ENCODE results near the gene TMEM263.

Gene TMEM263

DNA sequence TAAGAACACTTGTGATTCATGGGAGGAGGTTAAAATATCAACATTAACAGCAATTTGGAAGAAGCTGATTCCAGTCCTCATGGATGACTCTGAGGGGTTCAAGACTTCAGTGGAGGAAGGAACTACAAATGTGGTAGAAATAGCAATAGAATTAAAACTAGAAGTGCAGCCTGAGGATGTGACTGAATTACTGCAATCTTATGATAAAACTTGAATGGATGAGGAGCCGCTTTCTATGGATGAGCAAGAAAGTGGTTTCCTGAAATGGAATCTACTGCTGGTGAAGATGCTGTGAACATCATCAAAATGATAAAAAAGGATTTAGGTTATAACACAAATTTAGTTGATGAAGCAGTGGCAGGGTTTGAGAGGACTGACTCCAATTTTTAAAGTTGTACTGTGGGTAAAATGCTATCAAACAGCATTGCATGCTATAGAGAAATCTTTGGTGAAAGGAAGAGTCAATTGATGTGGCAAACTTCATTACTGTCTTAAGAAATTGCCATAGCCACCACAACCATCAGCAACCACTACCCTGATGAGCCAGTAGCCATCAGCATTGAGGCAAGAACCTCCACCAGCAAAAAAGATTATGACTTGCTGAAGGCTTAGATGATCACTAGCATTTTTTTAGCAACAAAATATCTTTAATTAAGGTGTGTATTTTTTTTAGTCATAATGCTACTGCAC, 57.2 kb downstream of the TMEM263 start:
- TF ChIP-seq, protein P1, sequence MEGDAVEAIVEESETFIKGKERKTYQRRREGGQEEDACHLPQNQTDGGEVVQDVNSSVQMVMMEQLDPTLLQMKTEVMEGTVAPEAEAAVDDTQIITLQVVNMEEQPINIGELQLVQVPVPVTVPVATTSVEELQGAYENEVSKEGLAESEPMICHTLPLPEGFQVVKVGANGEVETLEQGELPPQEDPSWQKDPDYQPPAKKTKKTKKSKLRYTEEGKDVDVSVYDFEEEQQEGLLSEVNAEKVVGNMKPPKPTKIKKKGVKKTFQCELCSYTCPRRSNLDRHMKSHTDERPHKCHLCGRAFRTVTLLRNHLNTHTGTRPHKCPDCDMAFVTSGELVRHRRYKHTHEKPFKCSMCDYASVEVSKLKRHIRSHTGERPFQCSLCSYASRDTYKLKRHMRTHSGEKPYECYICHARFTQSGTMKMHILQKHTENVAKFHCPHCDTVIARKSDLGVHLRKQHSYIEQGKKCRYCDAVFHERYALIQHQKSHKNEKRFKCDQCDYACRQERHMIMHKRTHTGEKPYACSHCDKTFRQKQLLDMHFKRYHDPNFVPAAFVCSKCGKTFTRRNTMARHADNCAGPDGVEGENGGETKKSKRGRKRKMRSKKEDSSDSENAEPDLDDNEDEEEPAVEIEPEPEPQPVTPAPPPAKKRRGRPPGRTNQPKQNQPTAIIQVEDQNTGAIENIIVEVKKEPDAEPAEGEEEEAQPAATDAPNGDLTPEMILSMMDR (conservative IDR thresholded peaks at IDR 0.05; ENCODE audit: control insufficient read depth, insufficient read depth, low read depth, low read length) = no peak
- no peak overlapping the region for H3K4me3 ChIP-seq (ENCODE audit: control insufficient read depth, low read depth, low read length)
- DNase-seq (ENCODE audit: low read depth) = no peak

- DNase-seq (ENCODE audit: low read depth) = no peak
Observed at GRCh38 chr12:107014055-107014454, 58.3 kb downstream of the TMEM263 start.

DNA sequence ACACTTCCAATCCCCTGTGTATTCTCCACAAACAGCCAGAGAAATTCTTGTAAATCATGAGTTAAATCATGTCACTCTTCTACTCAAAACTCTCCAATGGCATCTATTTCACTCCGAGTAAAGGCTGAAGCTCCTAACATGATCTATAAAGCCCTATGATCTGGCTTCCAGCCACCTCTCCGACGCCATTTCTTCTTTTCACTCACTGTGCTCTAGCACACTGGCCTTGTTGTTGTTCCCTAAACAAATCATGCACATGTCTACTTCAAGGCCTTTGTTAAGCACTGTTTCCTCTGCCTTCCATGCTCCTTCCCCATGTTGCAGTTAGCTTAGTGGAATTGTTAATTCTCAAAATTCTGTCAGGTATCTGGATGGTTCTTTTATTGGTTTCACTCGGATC, 61.3 kb downstream of the TMEM263 start:
- TF ChIP-seq, protein P1 (conservative IDR thresholded peaks at IDR 0.05; ENCODE audit: control insufficient read depth, insufficient read depth, low read depth, low read length) = no peak
- no peak for DNase-seq (ENCODE audit: low read depth)
- no peak overlapping the region for H3K4me3 ChIP-seq (ENCODE audit: control insufficient read depth, low read depth, low read length)

More at GRCh38 chr12:107014055-107014454, 58.3 kb downstream of the TMEM263 start:
- TF ChIP-seq, protein P1 (conservative IDR thresholded peaks at IDR 0.05; ENCODE audit: control insufficient read depth, insufficient read depth, low read depth, low read length) = no peak
- no peak overlapping the region for H3K4me3 ChIP-seq (ENCODE audit: control insufficient read depth, low read depth, low read length)

DNA sequence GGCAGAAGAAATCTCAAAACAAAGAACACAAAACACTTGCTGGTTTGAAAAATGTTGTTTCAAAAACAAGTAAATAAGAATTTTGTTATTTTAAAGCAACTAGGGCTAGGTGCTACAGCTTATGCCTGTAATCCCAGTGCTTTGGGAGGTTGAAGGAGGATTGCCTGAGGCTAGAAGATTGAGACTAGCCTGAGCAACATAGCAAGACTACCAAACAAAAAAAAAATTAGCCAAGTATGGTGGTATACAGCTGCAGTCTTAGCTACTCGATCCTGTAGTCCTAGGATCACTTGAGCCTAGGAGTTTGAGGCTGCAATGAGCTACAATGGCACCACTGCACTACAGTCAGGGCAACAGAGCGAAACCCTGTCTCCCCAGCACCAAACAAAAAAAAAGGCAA, 63.8 kb downstream of the TMEM263 start:
- TF ChIP-seq, protein P1 (conservative IDR thresholded peaks at IDR 0.05; ENCODE audit: control insufficient read depth, insufficient read depth, low read depth, low read length) = no peak
- DNase-seq (ENCODE audit: low read depth) = no peak
- H3K4me3 ChIP-seq (ENCODE audit: control insufficient read depth, low read depth, low read length) = no peak overlapping the region
